SK-MEL-5 (cell line): ENCODE measurements around the gene STK26. TPM values are rescaled to one million over a fixed set of nuclear protein-coding genes. Genes with fewer than 3 reads are reported as not detected.
A peak's percentile ranks its signal among the peaks of the same experiment; 100 is the strongest.
"Not testable (repeated sequence)": the region's sequence is repeated elsewhere in the genome, so short reads cannot be mapped to it uniquely, and the experiment has no call there.

ENCODE experiments used
- DNase-seq: peaks from one replicate; pipeline ENCODE4 v3.0.0-alpha.2; 2016; ENCODE audit warnings: low read depth, low spot score
- in situ Hi-C: cut with HindIII; loops from 2 replicates; pipeline ENCODE4 v1.10.0; 2016; ENCODE audit warnings: low sequenced_read_pairs, high pct_unique_total_duplicates, low pct_unique_long_range_greater_than_20kb
- total RNA-seq: library from RNA; depleted of rRNA; stranded (reverse); fragments of >200 nt; shearing (Covaris generic); gene quantifications from 2 replicates; pipeline ENCODE4 v1.2.3, GENCODE V29; 2014

STK26 gene
- total RNA-seq, 1 experiment from 2014 or later: 30.1 TPM

GRCh38 chrX:132077912-132078311, 54.8 kb downstream of the STK26 start:
- in situ Hi-C loops: no loop called here

GRCh38 chrX:132085786-132086185, 62.7 kb downstream of the STK26 start:
- in situ Hi-C loops: no loop called here
- DNase-seq: no peak

More at GRCh38 chrX:132077912-132078311, 54.8 kb downstream of the STK26 start:
- no peak for DNase-seq

- DNase-seq: no peak
- in situ Hi-C loops: no loop called here
These were observed 63.6 kb downstream of the STK26 start for GRCh38 chrX:132086672-132087071.

GRCh38 chrX:132088864-132089263, 65.8 kb downstream of the STK26 start:
- DNase-seq: no peak
- in situ Hi-C loops: no loop called here

- DNase-seq: no peak
- in situ Hi-C loops: no loop called here
These were observed 67.5 kb downstream of the STK26 start for GRCh38 chrX:132090403-132091159.

- in situ Hi-C loops: no loop called here
- peak; percentile 73 for DNase-seq
These were observed 69.5 kb downstream of the STK26 start for GRCh38 chrX:132092439-132093065.

GRCh38 chrX:132093239-132093860, 70.2 kb downstream of the STK26 start:
- in situ Hi-C loops: no loop called here
- DNase-seq: no peak

- DNase-seq: no peak
- in situ Hi-C loops: no loop called here
These were observed 71.1 kb downstream of the STK26 start for GRCh38 chrX:132094164-132094563.

- DNase-seq, in situ Hi-C loops: not testable (repeated sequence)
These were observed 75.6 kb downstream of the STK26 start for GRCh38 chrX:132098704-132099103.

GRCh38 chrX:132101206-132101605, 78.1 kb downstream of the STK26 start:
- in situ Hi-C loops: no loop called here
- DNase-seq: no peak

- DNase-seq: no peak
- in situ Hi-C loops: no loop called here
These were observed 78.7 kb downstream of the STK26 start for GRCh38 chrX:132101799-132102198.

GRCh38 chrX:132107291-132107690, 84.2 kb downstream of the STK26 start:
- no peak for DNase-seq
- in situ Hi-C loops: no loop called here

- in situ Hi-C loops: no loop called here
These were observed 91.5 kb downstream of the STK26 start for GRCh38 chrX:132114607-132115006.

GRCh38 chrX:132115792-132116191, 92.7 kb downstream of the STK26 start:
- in situ Hi-C loops: no loop called here
- DNase-seq: no peak

More at GRCh38 chrX:132114607-132115006, 91.5 kb downstream of the STK26 start:
- no peak for DNase-seq

GRCh38 chrX:132118358-132118757, 95.3 kb downstream of the STK26 start:
- in situ Hi-C loops: no loop called here
- DNase-seq: no peak

- peak; percentile 58 for DNase-seq
- in situ Hi-C loops: no loop called here
These were observed 96.2 kb downstream of the STK26 start for GRCh38 chrX:132119283-132119682.

GRCh38 chrX:132119821-132120515, 96.9 kb downstream of the STK26 start:
- no peak for DNase-seq
- in situ Hi-C loops: no loop called here

GRCh38 chrX:132120913-132121312, 97.8 kb downstream of the STK26 start:
- in situ Hi-C loops: no loop called here

More at GRCh38 chrX:132120913-132121312, 97.8 kb downstream of the STK26 start:
- DNase-seq: no peak
